GM19238 (cell line): Measurements from ENCODE around the gene MTMR2.
"Not testable (repeated sequence)": the region's sequence is repeated elsewhere in the genome, so short reads cannot be mapped to it uniquely, and the experiment has no call there.

Experiments used
- DNase-seq: peaks from one replicate; pipeline ENCODE4 v3.0.0; 2011; ENCODE audit warnings: low spot score; ENCODE audit not compliant: insufficient read length

MTMR2 gene

GRCh38 chr11:95884802-95885201 is 39.1 kb downstream of the MTMR2 start:
- DNase-seq: no peak

DNA sequence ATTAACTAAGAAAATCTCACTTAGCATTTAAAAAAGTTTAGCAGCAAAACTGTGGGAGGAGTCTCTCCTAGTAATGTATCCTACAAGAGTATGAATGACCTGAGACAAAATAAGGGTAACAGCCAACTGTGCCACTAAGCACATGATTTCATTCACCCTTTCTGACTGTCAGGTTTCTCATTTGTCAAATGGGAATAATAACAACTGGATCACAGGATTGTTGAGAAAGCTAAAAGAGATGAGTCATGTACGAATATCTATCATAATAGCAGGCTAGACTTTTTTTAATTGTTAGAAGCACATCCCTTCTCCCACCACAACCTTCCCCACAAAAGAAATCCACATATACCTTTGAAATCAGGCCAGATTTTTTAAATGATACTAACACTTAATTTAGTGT is 39.5 kb downstream of the MTMR2 start:
- no peak for DNase-seq

GRCh38 chr11:95883381-95883780 is 40.5 kb downstream of the MTMR2 start:
- DNase-seq: no peak

- DNase-seq: no peak
Observed at GRCh38 chr11:95877291-95877690, 46.6 kb downstream of the MTMR2 start.

- DNase-seq: not testable (repeated sequence)
Observed at GRCh38 chr11:95870877-95871276, 53.0 kb downstream of the MTMR2 start.

DNA sequence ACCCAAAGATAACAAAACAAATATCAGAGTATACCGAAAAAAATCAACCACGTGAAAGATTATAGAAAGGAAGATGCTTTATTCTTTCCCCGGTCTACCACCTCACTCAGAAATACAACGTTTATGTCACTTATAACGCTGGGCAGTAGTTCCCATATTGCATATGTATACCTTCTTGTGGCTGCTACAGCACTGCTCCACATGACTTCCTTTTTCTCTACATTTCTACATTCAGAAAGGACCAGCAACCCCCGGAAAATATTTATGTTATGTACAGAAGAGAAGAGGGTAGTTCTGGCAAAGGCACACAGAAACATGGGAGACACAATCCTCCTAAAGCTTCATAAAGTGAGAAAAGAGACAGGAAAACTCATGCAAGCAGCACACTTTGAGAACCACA is 56.8 kb downstream of the MTMR2 start:
- no peak for DNase-seq

- DNase-seq: no peak
Observed at GRCh38 chr11:95863486-95864140, 60.3 kb downstream of the MTMR2 start.

DNA sequence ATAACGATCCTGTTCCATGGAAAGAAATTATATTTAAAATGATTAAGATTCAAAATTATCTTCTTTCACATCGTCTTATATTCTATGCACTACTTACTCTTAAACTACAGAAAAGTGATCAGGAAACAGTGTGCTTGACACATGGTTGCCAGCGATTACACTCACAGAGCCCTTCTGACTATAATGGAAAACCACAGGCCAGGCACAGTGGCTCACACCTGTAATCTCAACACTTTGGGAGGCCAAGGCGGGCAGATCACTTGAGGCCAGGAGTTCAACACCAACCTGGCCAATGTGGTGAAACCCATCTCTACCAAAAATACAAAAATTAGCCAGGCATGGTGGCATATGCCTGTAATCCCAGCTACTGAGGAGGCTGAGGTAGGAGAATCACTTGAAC is 63.9 kb downstream of the MTMR2 start:
- DNase-seq: not testable (repeated sequence)

- not testable (repeated sequence) for DNase-seq
Observed at GRCh38 chr11:95854362-95854761, 69.5 kb downstream of the MTMR2 start.

DNA sequence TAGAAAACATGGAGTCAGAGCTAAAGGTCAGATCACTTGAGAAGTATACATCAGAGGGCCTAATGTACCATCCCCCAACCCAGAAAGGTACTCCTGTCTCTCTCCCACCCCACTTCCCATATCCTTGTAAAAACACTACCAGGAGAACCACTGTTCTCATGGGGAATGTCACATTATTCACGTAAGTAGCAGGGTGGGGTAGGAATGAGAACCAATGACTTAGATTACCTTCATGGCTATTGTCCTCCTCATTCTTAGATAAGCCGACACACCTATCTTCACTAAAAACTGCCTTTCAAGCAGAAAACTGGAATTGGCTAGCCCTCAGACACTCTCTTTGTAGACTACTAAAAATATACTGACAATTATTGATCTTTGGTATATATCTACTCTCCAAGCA is 70.0 kb downstream of the MTMR2 start:
- no peak for DNase-seq

DNA sequence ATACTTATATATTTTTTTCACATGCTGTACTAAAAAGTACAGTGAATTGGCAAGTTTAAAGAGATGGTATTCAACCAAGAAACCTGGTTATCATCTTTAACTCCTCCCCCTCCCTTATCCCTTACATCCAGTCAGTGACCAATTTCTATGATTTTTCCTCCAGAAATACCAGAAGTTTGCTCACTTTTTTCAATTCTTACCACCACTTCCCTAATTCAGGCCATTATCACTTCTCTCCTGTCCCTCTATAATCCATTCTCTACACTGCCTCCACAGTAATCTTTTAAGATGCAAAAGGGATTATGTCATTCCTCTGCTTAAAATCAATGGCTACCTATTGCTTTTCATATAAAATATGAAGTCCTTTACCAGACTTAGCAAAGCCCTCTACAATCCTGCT is 70.8 kb downstream of the MTMR2 start:
- DNase-seq: no peak

GRCh38 chr11:95850137-95850536 is 73.8 kb downstream of the MTMR2 start:
- no peak for DNase-seq

DNA sequence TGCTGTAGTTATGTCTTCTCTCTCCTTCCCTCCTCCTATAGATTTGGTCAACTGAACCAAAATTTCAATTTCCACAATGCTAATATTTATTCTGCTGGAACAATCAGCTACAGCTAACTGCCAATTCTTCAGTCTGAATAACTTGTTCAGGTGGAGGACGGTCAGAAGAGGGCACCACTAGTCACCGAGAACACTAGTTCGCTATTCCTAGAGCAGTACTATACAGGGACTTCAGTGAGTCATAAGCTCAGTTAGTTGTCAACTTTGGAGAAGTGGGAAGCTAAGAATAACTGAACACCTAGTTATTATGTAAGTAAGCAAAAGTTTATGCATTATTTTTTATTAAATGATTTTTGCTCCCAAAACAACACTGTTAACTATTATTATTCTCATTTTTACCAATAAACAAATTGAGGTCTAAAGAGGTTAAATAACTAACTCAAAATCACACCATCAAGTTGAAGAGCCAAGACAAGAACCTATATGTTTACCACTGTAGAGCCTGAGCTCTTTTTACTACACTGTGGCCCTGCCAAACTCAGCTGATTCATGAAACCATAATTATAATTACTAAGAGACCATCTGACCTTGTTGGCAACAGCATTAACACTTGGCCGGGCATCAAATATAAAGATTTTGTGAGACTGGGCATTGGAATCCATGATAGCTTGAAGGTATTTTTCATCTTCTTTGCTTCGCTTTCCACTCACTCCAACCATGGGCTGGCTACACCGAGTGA is 74.7 kb downstream of the MTMR2 start:
- DNase-seq: no peak

GRCh38 chr11:95845167-95845566 is 78.7 kb downstream of the MTMR2 start:
- no peak for DNase-seq

DNA sequence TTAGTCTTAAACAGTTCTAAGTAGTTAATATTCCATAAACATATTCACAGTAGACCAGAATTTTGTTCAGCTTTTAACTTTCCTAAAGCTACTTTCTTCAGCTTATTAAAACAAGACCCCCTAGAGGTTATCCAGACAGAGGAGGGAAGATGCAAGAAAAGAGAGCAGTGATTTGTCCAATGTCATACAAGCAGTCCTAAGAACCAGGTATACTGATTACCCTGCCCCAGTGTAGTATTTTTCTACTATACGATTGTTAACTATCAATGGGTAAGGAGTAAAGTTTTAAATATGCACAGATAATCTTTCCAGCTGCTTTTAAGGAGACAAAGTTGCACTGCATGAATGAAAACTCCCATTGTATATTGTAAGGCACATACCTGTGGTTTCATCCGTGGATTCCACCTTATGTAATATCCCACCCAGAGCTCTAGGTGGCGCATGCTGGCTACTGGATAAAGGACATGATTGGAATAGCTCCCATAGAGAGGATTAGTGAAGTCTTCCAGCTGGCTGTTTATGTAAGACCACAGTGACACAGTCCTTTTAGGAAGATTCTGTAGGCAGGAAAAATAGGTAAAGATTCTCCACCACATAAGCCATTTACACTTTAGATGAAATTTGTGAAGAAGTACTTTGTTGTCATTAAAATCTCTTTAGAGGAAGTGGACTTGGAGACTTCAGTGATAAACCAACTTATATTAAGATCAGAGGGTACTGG is 88.0 kb downstream of the MTMR2 start:
- DNase-seq: peak; percentile 10

- no peak for DNase-seq
Observed at GRCh38 chr11:95835351-95835750, 88.6 kb downstream of the MTMR2 start.

DNA sequence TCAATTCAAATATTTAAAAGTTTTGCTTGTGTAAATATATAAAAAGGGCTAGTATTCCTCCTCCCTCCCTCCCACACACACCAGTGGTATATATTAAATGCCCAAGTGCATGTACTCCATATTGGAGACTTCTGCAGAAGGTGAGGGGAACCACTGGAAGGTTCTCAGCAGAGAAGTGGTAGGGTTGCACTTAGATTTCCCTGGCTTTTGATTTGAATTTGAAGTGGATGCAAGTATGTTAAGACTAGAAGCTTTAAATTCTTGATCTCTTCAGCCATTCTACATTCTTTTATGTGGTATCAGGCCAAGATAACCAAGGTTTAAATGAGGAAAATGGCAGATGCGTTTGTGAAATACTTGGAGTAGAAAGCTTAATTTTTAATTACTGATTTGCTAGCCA is 90.5 kb downstream of the MTMR2 start:
- DNase-seq: no peak

DNA sequence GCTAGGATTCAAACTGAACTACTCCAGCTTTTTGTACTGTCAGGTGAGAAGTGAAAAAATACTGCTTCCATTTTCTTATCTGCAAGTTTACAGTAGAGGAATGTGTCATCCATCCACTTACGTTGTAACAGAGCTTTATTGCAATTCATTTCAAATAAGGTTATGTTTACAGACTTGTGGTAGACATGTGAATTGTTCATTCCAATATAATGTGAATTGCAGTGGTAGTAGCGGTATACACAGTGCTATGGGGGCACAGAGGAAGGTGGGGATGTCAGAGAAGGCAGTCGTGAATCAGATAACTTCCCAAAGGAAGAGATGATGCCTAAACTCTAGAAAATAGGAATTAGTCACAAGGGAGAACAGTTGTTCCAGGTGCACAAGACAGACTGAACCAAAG is 91.1 kb downstream of the MTMR2 start:
- DNase-seq: no peak

DNA sequence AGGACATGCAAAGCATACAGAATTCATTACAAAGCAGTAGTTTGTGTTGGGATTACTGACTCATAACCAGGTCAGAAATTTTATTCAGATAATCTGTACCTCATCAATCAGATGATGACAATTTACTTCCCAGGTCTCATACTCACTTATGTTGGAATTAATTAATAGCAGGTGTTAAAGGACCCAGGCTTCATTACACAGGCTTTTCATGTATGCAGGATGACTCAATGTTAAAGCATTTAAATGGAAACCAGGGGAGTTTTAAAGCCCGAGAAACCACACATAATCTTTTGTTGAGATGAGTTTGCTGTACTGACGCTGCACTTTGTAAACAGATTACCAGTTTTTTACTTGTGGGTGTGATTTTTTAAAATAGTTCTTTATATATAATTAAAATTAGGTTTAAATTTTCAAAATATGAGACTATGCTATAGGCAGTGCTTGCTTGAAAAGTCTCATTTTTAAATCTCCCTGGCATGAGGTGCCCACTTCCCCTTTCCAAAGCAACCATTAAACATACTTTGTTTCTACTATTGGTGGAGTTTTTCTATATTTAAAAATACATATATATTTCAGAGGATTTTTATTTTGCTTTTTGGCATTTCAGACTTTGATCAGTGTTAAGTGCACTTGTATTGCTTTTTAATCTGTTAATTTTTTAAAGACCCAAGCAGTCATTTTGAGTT is 92.6 kb downstream of the MTMR2 start:
- DNase-seq: no peak

GRCh38 chr11:95829580-95830259 is 94.2 kb downstream of the MTMR2 start:
- no peak for DNase-seq

- DNase-seq: no peak
Observed at GRCh38 chr11:95827696-95828095, 96.2 kb downstream of the MTMR2 start.
